GM23338 (cell line): ENCODE data around the gene TBX1. TPM values are rescaled to one million over a fixed set of nuclear protein-coding genes. Genes with fewer than 3 reads are reported as not detected.

ENCODE experiments used
- ATAC-seq: fragments of 200-7000 bp; cut with Tn5 transposase; 3 replicates; pipeline ENCODE4 v1.9.1; 2020
- DNase-seq: peaks from one replicate; pipeline ENCODE4 v3.0.0-alpha.2; 2015; ENCODE audit warnings: low spot score
- H2AFZ ChIP-seq: fragments of 200-600 bp; sonication (generic); 2 replicates; pipeline ENCODE4 v1.8.0; 2016; ENCODE audit warnings: antibody characterized with exemption, mild to moderate bottlenecking, moderate library complexity
- H3F3A ChIP-seq: fragments of 200-600 bp; sonication (generic); replicated peaks from 2 replicates; pipeline ENCODE4 v1.8.0; 2017; ENCODE audit warnings: antibody characterized with exemption, mixed run types, low read depth
- H3K27ac ChIP-seq: fragments of 200-600 bp; sonication (generic); 2 replicates; pipeline ENCODE4 v1.6.1; 2016; ENCODE audit warnings: low read depth
- H3K27me3 ChIP-seq: fragments of 200-600 bp; sonication (generic); 2 replicates; pipeline ENCODE4 v1.8.0; 2016; ENCODE audit warnings: mild to moderate bottlenecking, mixed run types, moderate library complexity; ENCODE audit not compliant: insufficient read depth
- H3K36me3 ChIP-seq: fragments of 200-600 bp; sonication (generic); 2 replicates; pipeline ENCODE4 v1.8.0; 2016; ENCODE audit warnings: mild to moderate bottlenecking; ENCODE audit not compliant: insufficient read depth
- H3K4me1 ChIP-seq: fragments of 200-600 bp; sonication (generic); 2 replicates; pipeline ENCODE4 v1.8.0; 2016; ENCODE audit warnings: mild to moderate bottlenecking, moderate library complexity; ENCODE audit not compliant: insufficient read depth
- H3K4me2 ChIP-seq: fragments of 200-600 bp; sonication (generic); 2 replicates; pipeline ENCODE4 v1.7.1; 2017; ENCODE audit warnings: mixed run types
- H3K4me3 ChIP-seq: fragments of 200-600 bp; sonication (generic); 2 replicates; pipeline ENCODE4 v1.6.1; 2016; ENCODE audit warnings: mixed run types
- H3K79me2 ChIP-seq: fragments of 200-600 bp; sonication (generic); replicated peaks from 2 replicates; pipeline ENCODE4 v1.8.0; 2017; ENCODE audit warnings: mild to moderate bottlenecking; ENCODE audit not compliant: insufficient read depth
- H3K9me2 ChIP-seq: fragments of 200-600 bp; sonication (generic); 2 replicates; pipeline ENCODE4 v1.8.0; 2017; ENCODE audit not compliant: insufficient read depth
- H4K20me1 ChIP-seq: fragments of 200-600 bp; sonication (generic); replicated peaks from 2 replicates; pipeline ENCODE4 v1.8.0; 2017; ENCODE audit warnings: mild to moderate bottlenecking; ENCODE audit not compliant: insufficient read depth
- H3K27ac Mint-ChIP-seq: 2 replicates; pipeline ENCODE4 v1.8.0; 2020; ENCODE audit warnings: inconsistent platforms, mild to moderate bottlenecking, moderate library complexity, mixed read lengths
- H3K27me3 Mint-ChIP-seq: 3 replicates; pipeline ENCODE4 v1.8.0; 2022; ENCODE audit warnings: low read depth, mild to moderate bottlenecking, moderate library complexity, mixed read lengths, inconsistent platforms; ENCODE audit not compliant: insufficient read depth, poor library complexity
- H3K36me3 Mint-ChIP-seq: 3 replicates; pipeline ENCODE4 v1.8.0; 2021; ENCODE audit warnings: low read depth, mild to moderate bottlenecking, inconsistent platforms, moderate library complexity, mixed read lengths
- H3K4me1 Mint-ChIP-seq: 3 replicates; pipeline ENCODE4 v1.8.0; 2020; ENCODE audit warnings: mild to moderate bottlenecking, inconsistent platforms, mixed read lengths
- H3K4me3 Mint-ChIP-seq: 3 replicates; pipeline ENCODE4 v1.8.0; 2021; ENCODE audit warnings: moderate library complexity, mild to moderate bottlenecking, inconsistent platforms, mixed read lengths
- H3K9me3 Mint-ChIP-seq: 3 replicates; pipeline ENCODE4 v1.8.0; 2020; ENCODE audit warnings: moderate library complexity, mild to moderate bottlenecking, inconsistent platforms, mixed read lengths
- CREB1 ChIP-seq: fragments of 250-450 bp; sonication (Bioruptor Pico); IDR thresholded peaks from 2 replicates; pipeline ENCODE4 v1.5.0; 2020; ENCODE audit warnings: low read depth, mild to moderate bottlenecking, moderate library complexity
- EZH2 ChIP-seq: fragments of 200-600 bp; sonication (generic); IDR thresholded peaks from one replicate; pipeline ENCODE4 v1.8.0; 2017; ENCODE audit warnings: antibody characterized with exemption, mild to moderate bottlenecking, low read depth; ENCODE audit not compliant: unreplicated experiment
- EZH2phosphoT487 ChIP-seq: fragments of 200-600 bp; sonication (generic); IDR thresholded peaks from one replicate; pipeline ENCODE4 v1.8.1; 2018; ENCODE audit warnings: antibody characterized with exemption; ENCODE audit not compliant: unreplicated experiment
- JUNB ChIP-seq: IDR thresholded peaks from one replicate; pipeline ENCODE4 v1.6.1; 2016; ENCODE audit warnings: antibody characterized with exemption; ENCODE audit not compliant: unreplicated experiment
- NANOG ChIP-seq: IDR thresholded peaks from 2 replicates; pipeline ENCODE4 v1.6.1; 2016; ENCODE audit warnings: antibody characterized with exemption, borderline replicate concordance
- POLR2AphosphoS5 ChIP-seq: IDR thresholded peaks from 2 replicates; pipeline ENCODE4 v1.6.1; 2016; ENCODE audit warnings: antibody characterized with exemption, low read depth
- STAT1 ChIP-seq: IDR thresholded peaks from one replicate; pipeline ENCODE4 v1.6.1; 2016; ENCODE audit warnings: antibody characterized with exemption; ENCODE audit not compliant: unreplicated experiment
- ZNF114 ChIP-seq: fragments of 250-450 bp; sonication (Bioruptor Pico); IDR thresholded peaks from 2 replicates; pipeline ENCODE4 v1.5.0; 2020; ENCODE audit warnings: mild to moderate bottlenecking, moderate library complexity
- ZNF331 ChIP-seq: fragments of 250-450 bp; sonication (Bioruptor Pico); IDR thresholded peaks from 2 replicates; pipeline ENCODE4 v1.5.0; 2020; ENCODE audit warnings: low read depth, mild to moderate bottlenecking, moderate library complexity
- polyA plus RNA-seq: library from polyadenylated mRNA; unstranded; fragments of >200 nt; fragmentation: Nextera tagmentation; extraction: Ambion mirVana; gene quantifications from 2 replicates; pipeline ENCODE4 v1.2.1, GENCODE V29; 2016
- total RNA-seq: library from RNA; depleted of rRNA; stranded (reverse); fragments of >200 nt; shearing (Covaris generic); gene quantifications from 2 replicates; pipeline ENCODE4 v1.2.3, GENCODE V29; 2014
- TF ChIP-seq, protein P1 (sequence below): fragments of 250-450 bp; sonication (Bioruptor Pico); IDR thresholded peaks from 2 replicates; pipeline ENCODE4 v1.5.0; 2020; ENCODE audit warnings: mild to moderate bottlenecking, moderate library complexity
- TF ChIP-seq, protein P2 (sequence below): IDR thresholded peaks from 2 replicates; pipeline ENCODE4 v1.6.1; 2016; ENCODE audit warnings: antibody characterized with exemption
- TF ChIP-seq, protein P3 (sequence below): IDR thresholded peaks from one replicate; pipeline ENCODE4 v1.6.1; 2018; ENCODE audit warnings: antibody characterized with exemption; ENCODE audit not compliant: unreplicated experiment

Gene TBX1
- total and polyA plus RNA-seq, 2 experiments from 2014 or later, result 0.19 to 0.66 TPM

DNA sequence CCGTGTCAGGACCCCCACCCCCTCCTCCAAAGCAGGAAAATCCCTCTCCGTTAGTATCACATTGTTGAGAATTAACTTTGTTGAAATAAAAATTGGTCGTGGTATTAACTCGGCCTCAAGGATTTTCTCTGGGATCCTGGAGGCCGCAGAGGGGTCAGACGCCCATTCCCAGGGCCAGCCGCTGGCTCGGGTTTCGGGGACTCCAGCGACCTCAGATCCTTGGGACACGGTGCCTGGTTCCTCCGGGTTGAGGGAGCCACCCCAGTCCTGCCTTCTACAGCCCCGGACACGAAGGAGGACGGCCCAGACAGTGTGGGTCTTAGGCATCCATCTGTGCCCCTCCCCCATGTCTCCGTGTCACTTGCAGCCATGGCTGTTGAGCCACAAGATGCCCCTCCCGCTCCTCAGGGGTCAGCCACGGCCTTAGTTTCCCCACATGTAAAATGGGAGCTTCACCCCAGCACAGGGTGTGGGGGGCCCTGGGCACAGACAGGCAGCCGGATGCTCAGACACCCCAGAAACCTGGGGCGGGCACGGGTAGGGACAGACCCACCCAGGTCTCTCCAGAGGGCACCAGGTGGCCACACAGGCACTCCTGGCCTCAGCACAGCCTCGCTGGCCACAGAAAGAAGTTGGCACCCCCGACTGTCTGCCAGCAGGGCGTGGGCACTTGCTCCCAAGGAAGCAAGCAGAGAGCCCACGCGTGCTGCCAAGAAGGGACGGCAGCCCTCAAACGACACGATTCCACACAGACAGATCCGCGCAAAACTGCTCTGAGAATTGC is 21.7 kb upstream of the TBX1 start (continued):
- TF ChIP-seq, protein P1, sequence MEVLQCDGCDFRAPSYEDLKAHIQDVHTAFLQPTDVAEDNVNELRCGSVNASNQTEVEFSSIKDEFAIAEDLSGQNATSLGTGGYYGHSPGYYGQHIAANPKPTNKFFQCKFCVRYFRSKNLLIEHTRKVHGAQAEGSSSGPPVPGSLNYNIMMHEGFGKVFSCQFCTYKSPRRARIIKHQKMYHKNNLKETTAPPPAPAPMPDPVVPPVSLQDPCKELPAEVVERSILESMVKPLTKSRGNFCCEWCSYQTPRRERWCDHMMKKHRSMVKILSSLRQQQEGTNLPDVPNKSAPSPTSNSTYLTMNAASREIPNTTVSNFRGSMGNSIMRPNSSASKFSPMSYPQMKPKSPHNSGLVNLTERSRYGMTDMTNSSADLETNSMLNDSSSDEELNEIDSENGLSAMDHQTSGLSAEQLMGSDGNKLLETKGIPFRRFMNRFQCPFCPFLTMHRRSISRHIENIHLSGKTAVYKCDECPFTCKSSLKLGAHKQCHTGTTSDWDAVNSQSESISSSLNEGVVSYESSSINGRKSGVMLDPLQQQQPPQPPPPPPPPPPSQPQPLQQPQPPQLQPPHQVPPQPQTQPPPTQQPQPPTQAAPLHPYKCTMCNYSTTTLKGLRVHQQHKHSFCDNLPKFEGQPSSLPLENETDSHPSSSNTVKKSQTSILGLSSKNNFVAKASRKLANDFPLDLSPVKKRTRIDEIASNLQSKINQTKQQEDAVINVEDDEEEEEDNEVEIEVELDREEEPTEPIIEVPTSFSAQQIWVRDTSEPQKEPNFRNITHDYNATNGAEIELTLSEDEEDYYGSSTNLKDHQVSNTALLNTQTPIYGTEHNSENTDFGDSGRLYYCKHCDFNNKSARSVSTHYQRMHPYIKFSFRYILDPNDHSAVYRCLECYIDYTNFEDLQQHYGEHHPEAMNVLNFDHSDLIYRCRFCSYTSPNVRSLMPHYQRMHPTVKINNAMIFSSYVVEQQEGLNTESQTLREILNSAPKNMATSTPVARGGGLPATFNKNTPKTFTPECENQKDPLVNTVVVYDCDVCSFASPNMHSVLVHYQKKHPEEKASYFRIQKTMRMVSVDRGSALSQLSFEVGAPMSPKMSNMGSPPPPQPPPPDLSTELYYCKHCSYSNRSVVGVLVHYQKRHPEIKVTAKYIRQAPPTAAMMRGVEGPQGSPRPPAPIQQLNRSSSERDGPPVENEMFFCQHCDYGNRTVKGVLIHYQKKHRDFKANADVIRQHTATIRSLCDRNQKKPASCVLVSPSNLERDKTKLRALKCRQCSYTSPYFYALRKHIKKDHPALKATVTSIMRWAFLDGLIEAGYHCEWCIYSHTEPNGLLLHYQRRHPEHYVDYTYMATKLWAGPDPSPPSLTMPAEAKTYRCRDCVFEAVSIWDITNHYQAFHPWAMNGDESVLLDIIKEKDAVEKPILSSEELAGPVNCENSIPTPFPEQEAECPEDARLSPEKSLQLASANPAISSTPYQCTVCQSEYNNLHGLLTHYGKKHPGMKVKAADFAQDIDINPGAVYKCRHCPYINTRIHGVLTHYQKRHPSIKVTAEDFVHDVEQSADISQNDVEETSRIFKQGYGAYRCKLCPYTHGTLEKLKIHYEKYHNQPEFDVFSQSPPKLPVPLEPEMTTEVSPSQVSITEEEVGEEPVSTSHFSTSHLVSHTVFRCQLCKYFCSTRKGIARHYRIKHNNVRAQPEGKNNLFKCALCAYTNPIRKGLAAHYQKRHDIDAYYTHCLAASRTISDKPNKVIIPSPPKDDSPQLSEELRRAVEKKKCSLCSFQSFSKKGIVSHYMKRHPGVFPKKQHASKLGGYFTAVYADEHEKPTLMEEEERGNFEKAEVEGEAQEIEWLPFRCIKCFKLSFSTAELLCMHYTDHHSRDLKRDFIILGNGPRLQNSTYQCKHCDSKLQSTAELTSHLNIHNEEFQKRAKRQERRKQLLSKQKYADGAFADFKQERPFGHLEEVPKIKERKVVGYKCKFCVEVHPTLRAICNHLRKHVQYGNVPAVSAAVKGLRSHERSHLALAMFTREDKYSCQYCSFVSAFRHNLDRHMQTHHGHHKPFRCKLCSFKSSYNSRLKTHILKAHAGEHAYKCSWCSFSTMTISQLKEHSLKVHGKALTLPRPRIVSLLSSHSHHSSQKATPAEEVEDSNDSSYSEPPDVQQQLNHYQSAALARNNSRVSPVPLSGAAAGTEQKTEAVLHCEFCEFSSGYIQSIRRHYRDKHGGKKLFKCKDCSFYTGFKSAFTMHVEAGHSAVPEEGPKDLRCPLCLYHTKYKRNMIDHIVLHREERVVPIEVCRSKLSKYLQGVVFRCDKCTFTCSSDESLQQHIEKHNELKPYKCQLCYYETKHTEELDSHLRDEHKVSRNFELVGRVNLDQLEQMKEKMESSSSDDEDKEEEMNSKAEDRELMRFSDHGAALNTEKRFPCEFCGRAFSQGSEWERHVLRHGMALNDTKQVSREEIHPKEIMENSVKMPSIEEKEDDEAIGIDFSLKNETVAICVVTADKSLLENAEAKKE, result no peak
- TF ChIP-seq STAT1 (no peak), ZNF114 (CRISPR knock-in tag) (no peak), POLR2AphosphoS5 (no peak)
- TF ChIP-seq, protein P2, sequence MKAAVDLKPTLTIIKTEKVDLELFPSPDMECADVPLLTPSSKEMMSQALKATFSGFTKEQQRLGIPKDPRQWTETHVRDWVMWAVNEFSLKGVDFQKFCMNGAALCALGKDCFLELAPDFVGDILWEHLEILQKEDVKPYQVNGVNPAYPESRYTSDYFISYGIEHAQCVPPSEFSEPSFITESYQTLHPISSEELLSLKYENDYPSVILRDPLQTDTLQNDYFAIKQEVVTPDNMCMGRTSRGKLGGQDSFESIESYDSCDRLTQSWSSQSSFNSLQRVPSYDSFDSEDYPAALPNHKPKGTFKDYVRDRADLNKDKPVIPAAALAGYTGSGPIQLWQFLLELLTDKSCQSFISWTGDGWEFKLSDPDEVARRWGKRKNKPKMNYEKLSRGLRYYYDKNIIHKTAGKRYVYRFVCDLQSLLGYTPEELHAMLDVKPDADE, result no peak

GRCh38 chr22:19739448-19739895 is 21.1 kb upstream of the TBX1 start:
- ATAC-seq, result no peak
- Histone ChIP-seq H3K27ac (no peak overlapping the region), H3K4me2 (no peak overlapping the region), H3K9me2 (no peaks in the 10 kb centered on the region), H4K20me1 (no peaks in the 10 kb centered on the region), H3K4me3 (no peak overlapping the region), H3K79me2 (no peaks in the 10 kb centered on the region), H3K36me3 (no peaks in the 10 kb centered on the region), H3K4me1 (no peaks in the 10 kb centered on the region), H3K27me3 (no peaks in the 10 kb centered on the region), H2AFZ (no peak overlapping the region), H3F3A (no peaks in the 10 kb centered on the region)
- no peak overlapping the region for H3K4me3 Mint-ChIP-seq
- H3K4me1 Mint-ChIP-seq, result peaks cover 6% of the 10 kb centered on the region
- no peak overlapping the region for H3K27ac Mint-ChIP-seq
- H3K27me3 Mint-ChIP-seq, result peaks cover 8% of the 10 kb centered on the region
- no peaks in the 10 kb centered on the region for H3K36me3 Mint-ChIP-seq
- DNase-seq, result no peak
- H3K9me3 Mint-ChIP-seq, result no peaks in the 10 kb centered on the region
- TF ChIP-seq, protein P3, sequence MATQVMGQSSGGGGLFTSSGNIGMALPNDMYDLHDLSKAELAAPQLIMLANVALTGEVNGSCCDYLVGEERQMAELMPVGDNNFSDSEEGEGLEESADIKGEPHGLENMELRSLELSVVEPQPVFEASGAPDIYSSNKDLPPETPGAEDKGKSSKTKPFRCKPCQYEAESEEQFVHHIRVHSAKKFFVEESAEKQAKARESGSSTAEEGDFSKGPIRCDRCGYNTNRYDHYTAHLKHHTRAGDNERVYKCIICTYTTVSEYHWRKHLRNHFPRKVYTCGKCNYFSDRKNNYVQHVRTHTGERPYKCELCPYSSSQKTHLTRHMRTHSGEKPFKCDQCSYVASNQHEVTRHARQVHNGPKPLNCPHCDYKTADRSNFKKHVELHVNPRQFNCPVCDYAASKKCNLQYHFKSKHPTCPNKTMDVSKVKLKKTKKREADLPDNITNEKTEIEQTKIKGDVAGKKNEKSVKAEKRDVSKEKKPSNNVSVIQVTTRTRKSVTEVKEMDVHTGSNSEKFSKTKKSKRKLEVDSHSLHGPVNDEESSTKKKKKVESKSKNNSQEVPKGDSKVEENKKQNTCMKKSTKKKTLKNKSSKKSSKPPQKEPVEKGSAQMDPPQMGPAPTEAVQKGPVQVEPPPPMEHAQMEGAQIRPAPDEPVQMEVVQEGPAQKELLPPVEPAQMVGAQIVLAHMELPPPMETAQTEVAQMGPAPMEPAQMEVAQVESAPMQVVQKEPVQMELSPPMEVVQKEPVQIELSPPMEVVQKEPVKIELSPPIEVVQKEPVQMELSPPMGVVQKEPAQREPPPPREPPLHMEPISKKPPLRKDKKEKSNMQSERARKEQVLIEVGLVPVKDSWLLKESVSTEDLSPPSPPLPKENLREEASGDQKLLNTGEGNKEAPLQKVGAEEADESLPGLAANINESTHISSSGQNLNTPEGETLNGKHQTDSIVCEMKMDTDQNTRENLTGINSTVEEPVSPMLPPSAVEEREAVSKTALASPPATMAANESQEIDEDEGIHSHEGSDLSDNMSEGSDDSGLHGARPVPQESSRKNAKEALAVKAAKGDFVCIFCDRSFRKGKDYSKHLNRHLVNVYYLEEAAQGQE, result no peak
- no peak for TF ChIP-seq EZH2
- no peak for TF ChIP-seq POLR2AphosphoS5
- TF ChIP-seq EZH2phosphoT487, result no peak
- no peak for TF ChIP-seq JUNB
- TF ChIP-seq ZNF114 (CRISPR knock-in tag), result no peak
- no peak for TF ChIP-seq CREB1 (CRISPR knock-in tag)
- no peak for TF ChIP-seq ZNF331 (CRISPR knock-in tag)
- no peak for TF ChIP-seq STAT1
- no peak for TF ChIP-seq NANOG
- TF ChIP-seq, protein P2, result no peak
